Loucy (cell line): ENCODE data around the gene SHC3.

ENCODE experiments used
- H2AFZ ChIP-seq: fragments of 200-600 bp; sonication (generic); 2 replicates; pipeline ENCODE4 v1.6.0; 2016; ENCODE audit warnings: antibody characterized with exemption, mild to moderate bottlenecking, low read length, moderate library complexity
- H3F3A ChIP-seq: fragments of 200-600 bp; 2 replicates; pipeline ENCODE4 v1.6.0; 2016; ENCODE audit warnings: antibody characterized with exemption, low read depth, mild to moderate bottlenecking
- H3K27me3 ChIP-seq: fragments of 200-600 bp; sonication (generic); 2 replicates; pipeline ENCODE4 v1.6.1; 2014; ENCODE audit warnings: low read length, mild to moderate bottlenecking; ENCODE audit not compliant: insufficient read depth, poor library complexity, severe bottlenecking
- H3K36me3 ChIP-seq: fragments of 200-600 bp; sonication (generic); 2 replicates; pipeline ENCODE4 v1.6.1; 2016; ENCODE audit warnings: low read length; ENCODE audit not compliant: insufficient read depth
- H3K4me1 ChIP-seq: fragments of 200-600 bp; sonication (generic); 2 replicates; pipeline ENCODE4 v1.5.1; 2014; ENCODE audit warnings: low read length, mild to moderate bottlenecking; ENCODE audit not compliant: insufficient read depth, poor library complexity, severe bottlenecking
- H3K4me2 ChIP-seq: fragments of 200-600 bp; sonication (generic); 2 replicates; pipeline ENCODE4 v1.6.0; 2014; ENCODE audit warnings: antibody characterized with exemption, low read length, low read depth, mild to moderate bottlenecking; ENCODE audit not compliant: poor library complexity, severe bottlenecking
- H3K4me3 ChIP-seq: fragments of 200-600 bp; sonication (generic); 2 replicates; pipeline ENCODE4 v1.5.1; 2014; ENCODE audit warnings: low read length, mild to moderate bottlenecking, mixed read lengths; ENCODE audit not compliant: poor library complexity, severe bottlenecking
- H3K79me2 ChIP-seq: fragments of 200-600 bp; sonication (generic); 2 replicates; pipeline ENCODE4 v1.6.1; 2014; ENCODE audit warnings: low read length; ENCODE audit not compliant: insufficient read depth
- H3K9ac ChIP-seq: fragments of 200-600 bp; sonication (generic); 2 replicates; pipeline ENCODE4 v1.6.0; 2014; ENCODE audit warnings: mild to moderate bottlenecking, low read depth, low read length, moderate library complexity; ENCODE audit not compliant: poor library complexity, severe bottlenecking
- H3K9me2 ChIP-seq: fragments of 200-600 bp; sonication (generic); replicated peaks from 2 replicates; pipeline ENCODE4 v1.6.1; 2016; ENCODE audit warnings: low read depth, low read length, mixed read lengths
- H3K9me3 ChIP-seq: fragments of 200-600 bp; sonication (generic); 2 replicates; pipeline ENCODE4 v1.6.1; 2014; ENCODE audit warnings: mild to moderate bottlenecking, antibody characterized with exemption, low read length, low read depth; ENCODE audit not compliant: insufficient read depth
- H4K20me1 ChIP-seq: fragments of 200-600 bp; sonication (generic); 2 replicates; pipeline ENCODE4 v1.6.0; 2014; ENCODE audit warnings: antibody characterized with exemption, low read length, mild to moderate bottlenecking; ENCODE audit not compliant: insufficient read depth, poor library complexity, severe bottlenecking
- EZH2phosphoT487 ChIP-seq: fragments of 200-600 bp; IDR thresholded peaks from 2 replicates; pipeline ENCODE4 v1.6.1; 2018; ENCODE audit warnings: antibody characterized with exemption, mild to moderate bottlenecking, moderate library complexity, borderline replicate concordance
- TF ChIP-seq, protein P1 (sequence below): fragments of 200-600 bp; sonication (generic); conservative IDR thresholded peaks from 2 replicates; pipeline ENCODE4 v1.5.1; 2014; ENCODE audit warnings: mild to moderate bottlenecking, antibody characterized with exemption, low read length

Gene SHC3

DNA sequence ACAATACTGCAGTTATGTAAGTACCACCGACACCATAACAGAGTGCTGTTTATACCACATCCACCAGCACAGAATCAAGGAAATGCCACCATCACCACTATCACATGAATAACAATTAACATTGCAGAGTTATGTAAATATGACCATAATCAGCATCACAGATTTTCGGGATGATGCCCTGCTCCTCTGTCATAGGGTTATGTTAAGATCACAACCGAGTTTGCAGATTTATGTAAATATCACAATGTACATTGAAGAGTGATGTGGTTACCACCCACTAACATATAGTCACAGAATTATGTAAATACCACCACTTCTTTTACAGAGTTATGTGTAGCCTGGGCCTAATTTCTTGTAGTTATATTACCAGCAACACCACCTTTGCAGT is 61.8 kb downstream of the SHC3 start:
- no peaks in the 10 kb centered on the region for H4K20me1 ChIP-seq
- H3K4me2 ChIP-seq, result no peak overlapping the region
- no peaks in the 10 kb centered on the region for H3K27me3 ChIP-seq
- no peaks in the 10 kb centered on the region for H3K36me3 ChIP-seq
- H3K9me3 ChIP-seq, result no peaks in the 10 kb centered on the region
- no peaks in the 10 kb centered on the region for H3K4me1 ChIP-seq
- no peak overlapping the region for H3K9ac ChIP-seq
- TF ChIP-seq, protein P1, sequence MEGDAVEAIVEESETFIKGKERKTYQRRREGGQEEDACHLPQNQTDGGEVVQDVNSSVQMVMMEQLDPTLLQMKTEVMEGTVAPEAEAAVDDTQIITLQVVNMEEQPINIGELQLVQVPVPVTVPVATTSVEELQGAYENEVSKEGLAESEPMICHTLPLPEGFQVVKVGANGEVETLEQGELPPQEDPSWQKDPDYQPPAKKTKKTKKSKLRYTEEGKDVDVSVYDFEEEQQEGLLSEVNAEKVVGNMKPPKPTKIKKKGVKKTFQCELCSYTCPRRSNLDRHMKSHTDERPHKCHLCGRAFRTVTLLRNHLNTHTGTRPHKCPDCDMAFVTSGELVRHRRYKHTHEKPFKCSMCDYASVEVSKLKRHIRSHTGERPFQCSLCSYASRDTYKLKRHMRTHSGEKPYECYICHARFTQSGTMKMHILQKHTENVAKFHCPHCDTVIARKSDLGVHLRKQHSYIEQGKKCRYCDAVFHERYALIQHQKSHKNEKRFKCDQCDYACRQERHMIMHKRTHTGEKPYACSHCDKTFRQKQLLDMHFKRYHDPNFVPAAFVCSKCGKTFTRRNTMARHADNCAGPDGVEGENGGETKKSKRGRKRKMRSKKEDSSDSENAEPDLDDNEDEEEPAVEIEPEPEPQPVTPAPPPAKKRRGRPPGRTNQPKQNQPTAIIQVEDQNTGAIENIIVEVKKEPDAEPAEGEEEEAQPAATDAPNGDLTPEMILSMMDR, result no peak
- TF ChIP-seq EZH2phosphoT487, result no peak
- no peaks in the 10 kb centered on the region for H3K9me2 ChIP-seq
- H3K79me2 ChIP-seq, result no peaks in the 10 kb centered on the region
- H3F3A ChIP-seq, result no peaks in the 10 kb centered on the region
- H3K4me3 ChIP-seq, result no peak overlapping the region
- no peak overlapping the region for H2AFZ ChIP-seq

DNA sequence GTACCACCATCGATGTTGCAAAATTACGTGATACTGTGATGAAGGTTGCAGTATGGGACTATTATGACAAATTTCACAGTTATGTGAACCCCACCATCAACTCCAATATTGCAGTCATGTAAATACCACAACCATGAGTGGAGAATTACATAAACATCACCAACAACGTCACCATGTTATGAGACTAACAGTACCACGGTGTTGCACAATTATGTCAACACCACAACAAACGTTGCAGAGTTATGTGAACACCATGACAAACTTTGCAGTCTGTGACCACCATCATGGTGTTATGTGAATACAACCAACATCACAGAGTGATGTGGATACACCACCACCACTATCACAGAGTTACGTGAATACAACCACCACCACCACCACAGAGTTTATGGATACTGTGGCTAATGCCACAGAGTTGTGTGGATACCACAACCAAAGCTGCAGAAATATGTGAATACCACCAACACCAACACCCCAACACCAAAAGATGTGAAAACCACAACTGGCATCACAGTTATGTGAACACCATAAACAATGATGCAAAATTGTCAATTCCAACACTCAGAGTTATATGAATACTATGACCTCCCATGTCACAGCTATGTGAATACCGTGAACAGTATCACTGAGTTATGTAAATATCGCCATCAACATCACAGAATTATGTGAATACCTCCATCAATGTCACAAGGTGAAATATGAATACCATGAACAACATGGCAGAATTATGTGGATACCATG is 62.4 kb downstream of the SHC3 start:
- Histone ChIP-seq H4K20me1 (no peaks in the 10 kb centered on the region), H3K79me2 (no peaks in the 10 kb centered on the region), H3K4me2 (no peak overlapping the region), H2AFZ (no peak overlapping the region), H3K9me2 (no peaks in the 10 kb centered on the region), H3F3A (no peaks in the 10 kb centered on the region), H3K9me3 (no peaks in the 10 kb centered on the region), H3K27me3 (no peaks in the 10 kb centered on the region), H3K9ac (no peak overlapping the region), H3K4me3 (no peak overlapping the region), H3K36me3 (no peaks in the 10 kb centered on the region), H3K4me1 (no peaks in the 10 kb centered on the region)
- TF ChIP-seq EZH2phosphoT487, result no peak
- TF ChIP-seq, protein P1, result no peak

DNA sequence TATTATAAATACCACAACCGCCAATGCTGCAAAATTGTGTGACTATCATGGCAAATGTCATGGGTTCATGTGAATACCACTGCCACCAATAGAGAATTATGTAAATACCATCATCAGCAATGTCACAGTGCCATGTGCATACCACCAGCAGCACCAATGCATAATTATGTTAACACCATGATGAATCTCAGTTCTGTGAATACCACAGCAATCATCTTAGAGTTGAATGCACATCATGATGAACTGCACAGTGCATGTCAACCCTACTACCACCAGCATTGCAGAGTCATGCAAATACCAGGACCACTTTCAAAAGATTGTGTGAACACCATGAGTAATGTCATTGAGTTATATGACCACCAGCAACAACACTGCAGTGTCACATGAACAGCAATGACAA is 63.2 kb downstream of the SHC3 start:
- Histone ChIP-seq H3K4me1 (no peaks in the 10 kb centered on the region), H3K9me2 (no peaks in the 10 kb centered on the region), H4K20me1 (no peaks in the 10 kb centered on the region), H3K9me3 (no peaks in the 10 kb centered on the region), H3K4me2 (no peak overlapping the region), H3K79me2 (no peaks in the 10 kb centered on the region), H3K4me3 (no peak overlapping the region), H3K36me3 (no peaks in the 10 kb centered on the region), H2AFZ (no peak overlapping the region), H3K27me3 (no peaks in the 10 kb centered on the region), H3F3A (no peaks in the 10 kb centered on the region), H3K9ac (no peak overlapping the region)
- no peak for TF ChIP-seq EZH2phosphoT487
- TF ChIP-seq, protein P1, result no peak
